ENCODE measurements around the gene EMID1. TPM values are rescaled to one million over a fixed set of nuclear protein-coding genes. Genes with fewer than 3 reads are reported as not detected.
"Not testable (repeated sequence)": the region's sequence is repeated elsewhere in the genome, so short reads cannot be mapped to it uniquely, and the experiment has no call there.

The EMID1 gene
- total RNA-seq, 2 experiments from 2014 or later: not detected

GRCh38 chr22:29230972-29231875, 25.5 kb downstream of the EMID1 start:
- no peaks in the 10 kb centered on the region for H3K4me1 Mint-ChIP-seq (ENCODE audit: low read depth)
- H3K27me3 Mint-ChIP-seq: no peaks in the 10 kb centered on the region
- CTCF ChIA-PET: interaction anchor here (1.0 kb wide), 1 partner anchor 28 kb away, joined by 3 read pairs; no protein-coding TSS in a partner anchor
- H3K9me3 Mint-ChIP-seq: peaks cover 3% of the 10 kb centered on the region
- POLR2A ChIA-PET: no interaction called here
- no peaks in the 10 kb centered on the region for H3K36me3 Mint-ChIP-seq
- intact Hi-C loops (cut with micrococcal nuclease): no loop called here
- no peak for DNase-seq
- H3K4me3 Mint-ChIP-seq: no peak overlapping the region
- no peak overlapping the region for H3K27ac Mint-ChIP-seq

- ChIA-PET CTCF (interaction anchor here (2.6 kb wide), 1 partner anchor 13 kb away, joined by 13 read pairs; no protein-coding TSS in a partner anchor), POLR2A (no interaction called here)
- DNase-seq: no peak
- intact Hi-C loops (cut with micrococcal nuclease): no loop called here
- Mint-ChIP-seq H3K27me3 (no peaks in the 10 kb centered on the region), H3K36me3 (no peaks in the 10 kb centered on the region), H3K4me3 (no peak overlapping the region), H3K9me3 (peaks cover 3% of the 10 kb centered on the region), H3K4me1 (ENCODE audit: low read depth) (no peaks in the 10 kb centered on the region), H3K27ac (no peak overlapping the region)
These were observed 26.6 kb downstream of the EMID1 start for GRCh38 chr22:29231971-29232959.

GRCh38 chr22:29233277-29233877, 27.7 kb downstream of the EMID1 start:
- Mint-ChIP-seq H3K4me3 (no peak overlapping the region), H3K27me3 (no peaks in the 10 kb centered on the region), H3K9me3 (peaks cover 3% of the 10 kb centered on the region), H3K4me1 (ENCODE audit: low read depth) (no peaks in the 10 kb centered on the region), H3K36me3 (no peaks in the 10 kb centered on the region), H3K27ac (no peak overlapping the region)
- ChIA-PET POLR2A (no interaction called here), CTCF (interaction anchor here (2.6 kb wide), 1 partner anchor 12 kb away, joined by 13 read pairs; no protein-coding TSS in a partner anchor)
- no peak for DNase-seq
- intact Hi-C loops (cut with micrococcal nuclease): no loop called here

- CTCF ChIA-PET: interaction anchor here (1.2 kb wide), 1 partner anchor 35 kb away, joined by 3 read pairs; the partner anchor contains the start of gene EMID1
- H3K27me3 Mint-ChIP-seq; H3K27ac Mint-ChIP-seq; DNase-seq; H3K4me1 Mint-ChIP-seq (ENCODE audit: low read depth); H3K4me3 Mint-ChIP-seq; H3K36me3 Mint-ChIP-seq; POLR2A ChIA-PET: not testable (repeated sequence)
- peaks cover 22% of the 10 kb centered on the region for H3K9me3 Mint-ChIP-seq
- intact Hi-C loops (cut with micrococcal nuclease): loop anchor here (10.0 kb wide), 2 partner anchors 166 to 646 kb away; partner anchors contain the start of gene KREMEN1
These were observed 34.8 kb downstream of the EMID1 start for GRCh38 chr22:29240481-29240880.

- CTCF ChIA-PET: interaction anchor here (0.9 to 2.2 kb wide), 6 partner anchors 10 to 90 kb away, joined by 4 to 25 read pairs (median 12); partner anchors contain the start of gene EMID1
- Mint-ChIP-seq H3K9me3 (peaks cover 18% of the 10 kb centered on the region), H3K27ac (no peak overlapping the region), H3K36me3 (peaks cover under 1% of the 10 kb centered on the region), H3K4me1 (ENCODE audit: low read depth) (no peaks in the 10 kb centered on the region), H3K4me3 (no peak overlapping the region), H3K27me3 (peaks cover 9% of the 10 kb centered on the region)
- POLR2A ChIA-PET: no interaction called here
- intact Hi-C loops (cut with micrococcal nuclease): loop anchor here (10.0 kb wide), 2 partner anchors 169 to 649 kb away; partner anchors contain the start of gene KREMEN1
- DNase-seq: no peak
These were observed 38.3 kb downstream of the EMID1 start for GRCh38 chr22:29243874-29244446.

GRCh38 chr22:29244785-29245625, 39.3 kb downstream of the EMID1 start:
- Mint-ChIP-seq H3K36me3 (no peaks in the 10 kb centered on the region), H3K4me3 (no peak overlapping the region), H3K27me3 (peaks cover 9% of the 10 kb centered on the region), H3K9me3 (peaks cover 13% of the 10 kb centered on the region), H3K4me1 (ENCODE audit: low read depth) (no peaks in the 10 kb centered on the region), H3K27ac (no peak overlapping the region)
- CTCF ChIA-PET: interaction anchor here (0.5 to 2.2 kb wide), 42 partner anchors 9 to 645 kb away, joined by 3 to 25 read pairs (median 4); partner anchors contain the start of gene EMID1
- no peak for DNase-seq
- intact Hi-C loops (cut with micrococcal nuclease): loop anchor here (1.0 to 10.0 kb wide), 5 partner anchors 43 to 650 kb away; partner anchors contain the start of gene KREMEN1
- POLR2A ChIA-PET: no interaction called here

- H3K27ac Mint-ChIP-seq: no peak overlapping the region
- ChIA-PET POLR2A (no interaction called here), CTCF (interaction anchor here (0.5 to 2.2 kb wide), 44 partner anchors 9 to 646 kb away, joined by 3 to 25 read pairs (median 4); partner anchors contain the start of gene EMID1)
- peaks cover 9% of the 10 kb centered on the region for H3K27me3 Mint-ChIP-seq
- DNase-seq: peak; percentile 76
- no peaks in the 10 kb centered on the region for H3K36me3 Mint-ChIP-seq
- intact Hi-C loops (cut with micrococcal nuclease): loop anchor here (1.0 to 10.0 kb wide), 5 partner anchors 44 to 651 kb away; partner anchors contain the start of gene KREMEN1
- H3K4me1 Mint-ChIP-seq (ENCODE audit: low read depth): no peaks in the 10 kb centered on the region
- H3K9me3 Mint-ChIP-seq: peaks cover 11% of the 10 kb centered on the region
- no peak overlapping the region for H3K4me3 Mint-ChIP-seq
These were observed 40.1 kb downstream of the EMID1 start for GRCh38 chr22:29245626-29246385.

GRCh38 chr22:29247891-29248290, 42.2 kb downstream of the EMID1 start:
- H3K36me3 Mint-ChIP-seq; H3K9me3 Mint-ChIP-seq; H3K27ac Mint-ChIP-seq; DNase-seq; H3K4me3 Mint-ChIP-seq; POLR2A ChIA-PET; H3K27me3 Mint-ChIP-seq; H3K4me1 Mint-ChIP-seq (ENCODE audit: low read depth): not testable (repeated sequence)
- CTCF ChIA-PET: interaction anchor here (1.1 to 1.3 kb wide), 2 partner anchors 9 to 207 kb away, joined by 3 read pairs; no protein-coding TSS in a partner anchor
- intact Hi-C loops (cut with micrococcal nuclease): loop anchor here (5.0 to 10.0 kb wide), 4 partner anchors 46 to 653 kb away; partner anchors contain the start of gene KREMEN1

GRCh38 chr22:29251265-29251664, 45.6 kb downstream of the EMID1 start:
- Mint-ChIP-seq H3K4me3 (no peak overlapping the region), H3K27ac (no peak overlapping the region), H3K27me3 (peaks cover 2% of the 10 kb centered on the region), H3K9me3 (no peaks in the 10 kb centered on the region), H3K36me3 (no peaks in the 10 kb centered on the region), H3K4me1 (ENCODE audit: low read depth) (no peaks in the 10 kb centered on the region)
- ChIA-PET POLR2A (interaction anchor here (0.6 kb wide), 1 partner anchor 130 kb away, joined by 4 read pairs; no protein-coding TSS in a partner anchor), CTCF (interaction anchor here (0.7 kb wide), 1 partner anchor 61 kb away, joined by 3 read pairs; no protein-coding TSS in a partner anchor)
- intact Hi-C loops (cut with micrococcal nuclease): no loop called here
- DNase-seq: no peak
